Measurements from ENCODE around the gene CPLANE2.
A peak's percentile ranks its signal among the peaks of the same experiment; 100 is the strongest.
"Not testable (repeated sequence)": the region's sequence is repeated elsewhere in the genome, so short reads cannot be mapped to it uniquely, and the experiment has no call there.

The CPLANE2 gene

DNA sequence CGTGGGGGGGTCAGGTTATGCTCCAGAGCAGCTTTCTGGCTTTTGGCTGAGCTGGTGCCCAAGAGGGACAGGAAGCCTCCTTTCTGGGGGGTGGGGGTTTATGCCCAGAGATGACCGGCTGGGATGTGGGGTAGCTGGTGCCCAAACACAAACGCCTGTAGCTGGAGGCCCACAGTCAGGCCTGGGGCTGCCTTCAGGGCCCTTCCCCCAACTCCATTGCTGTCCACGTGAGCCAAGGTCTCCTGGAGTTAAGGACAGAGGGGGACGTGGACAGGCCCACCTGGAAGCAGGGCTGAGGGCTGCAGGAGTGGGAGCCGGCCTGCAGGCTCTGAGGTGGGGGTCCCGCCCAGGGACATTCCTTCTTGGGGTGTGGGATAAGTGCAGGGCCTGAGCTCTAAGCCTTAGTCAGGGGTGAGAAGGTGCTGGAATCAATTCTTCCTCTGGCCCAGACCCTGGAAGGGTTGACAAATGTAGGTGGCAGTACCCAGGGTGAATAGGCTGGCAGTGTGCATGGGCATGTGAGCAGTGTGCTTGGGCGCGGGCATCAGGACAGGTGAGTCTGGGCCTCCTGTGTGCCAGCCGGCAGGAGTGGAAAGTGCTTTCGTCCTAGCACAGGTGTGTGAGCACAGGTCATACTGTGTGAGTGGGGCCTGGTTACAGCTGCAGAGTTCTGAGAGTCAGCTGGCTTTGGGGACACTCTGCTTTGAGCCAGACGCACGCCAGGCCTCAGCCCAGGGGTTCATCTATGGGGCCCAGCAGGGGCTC lies 6.8 kb downstream of the CPLANE2 start:
- DNase-seq (ENCODE audit: low read depth), result no peak

DNA sequence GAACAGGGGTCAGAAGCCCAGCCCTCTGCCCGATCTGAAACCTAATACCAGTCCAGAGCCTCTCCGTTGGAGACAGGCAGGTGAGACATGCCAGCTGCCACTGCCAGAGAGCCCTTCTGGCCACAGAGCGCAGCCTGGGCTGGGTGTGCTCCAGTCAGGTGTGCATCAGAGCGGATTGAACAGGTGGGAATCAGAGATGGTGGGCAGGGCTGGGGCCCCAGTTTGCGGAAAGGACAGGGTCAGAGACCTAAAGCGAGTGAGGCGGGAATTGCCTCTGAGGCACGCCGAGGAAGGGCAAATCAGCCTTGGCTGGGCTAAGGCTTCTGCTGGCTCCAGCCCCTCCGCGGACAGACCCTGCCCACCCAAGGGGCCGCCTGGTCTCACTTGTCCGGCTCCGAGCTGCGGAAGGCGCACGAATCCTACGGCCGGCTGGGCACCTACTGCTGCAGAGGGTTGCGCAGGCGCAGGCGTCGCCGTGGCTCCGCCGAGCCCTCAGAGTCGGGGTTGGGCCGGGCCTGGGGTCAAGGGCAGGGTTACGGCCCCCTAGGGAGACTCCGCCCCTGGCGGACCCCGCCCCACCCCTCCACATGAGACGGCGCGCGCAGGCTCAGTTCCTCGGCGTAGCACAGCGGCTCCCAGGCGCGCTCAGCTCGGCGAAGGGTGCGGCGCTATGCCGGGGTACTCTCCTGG lies 10.3 kb downstream of the CPLANE2 start:
- no peak for DNase-seq (ENCODE audit: low read depth)

DNA sequence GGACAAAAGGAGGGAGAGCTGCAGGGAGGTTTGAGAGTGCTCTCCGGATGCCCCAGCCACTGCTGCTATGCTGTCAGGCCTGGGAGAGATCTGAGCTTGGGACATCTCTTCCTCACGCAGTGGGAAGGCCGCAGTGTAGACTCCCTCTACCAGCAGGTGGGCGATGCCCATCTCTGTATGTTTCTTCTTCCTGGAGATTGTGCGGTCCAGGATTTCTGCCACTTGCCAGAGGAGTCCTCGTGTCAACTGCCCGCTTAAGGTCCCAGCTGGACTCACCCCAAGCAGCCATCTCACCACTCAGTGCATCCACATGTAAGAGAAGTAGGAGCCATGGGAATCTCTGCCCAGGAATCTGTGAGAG lies 10.9 kb downstream of the CPLANE2 start:
- no peak for DNase-seq (ENCODE audit: low read depth)

DNA sequence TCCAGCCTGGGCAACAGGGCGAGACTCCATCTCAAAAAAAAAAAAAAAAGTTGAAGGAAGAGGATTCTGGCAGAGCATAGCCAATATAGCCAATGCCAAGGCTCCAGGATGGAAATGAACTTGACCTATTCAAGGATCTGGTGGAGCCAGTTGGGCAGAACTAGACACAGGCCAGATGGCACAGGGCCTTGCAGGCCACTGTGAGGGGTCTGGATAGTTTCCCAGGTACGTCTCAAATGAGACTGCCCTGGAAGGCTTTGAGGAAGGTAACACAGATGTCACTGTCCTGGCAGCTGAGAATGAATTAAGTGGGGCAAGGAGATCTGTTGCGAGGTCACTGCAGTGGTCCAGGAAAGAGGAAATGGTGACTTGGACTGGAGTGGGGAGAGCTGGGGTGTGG lies 12.5 kb downstream of the CPLANE2 start:
- no peak for DNase-seq (ENCODE audit: low read depth)

DNA sequence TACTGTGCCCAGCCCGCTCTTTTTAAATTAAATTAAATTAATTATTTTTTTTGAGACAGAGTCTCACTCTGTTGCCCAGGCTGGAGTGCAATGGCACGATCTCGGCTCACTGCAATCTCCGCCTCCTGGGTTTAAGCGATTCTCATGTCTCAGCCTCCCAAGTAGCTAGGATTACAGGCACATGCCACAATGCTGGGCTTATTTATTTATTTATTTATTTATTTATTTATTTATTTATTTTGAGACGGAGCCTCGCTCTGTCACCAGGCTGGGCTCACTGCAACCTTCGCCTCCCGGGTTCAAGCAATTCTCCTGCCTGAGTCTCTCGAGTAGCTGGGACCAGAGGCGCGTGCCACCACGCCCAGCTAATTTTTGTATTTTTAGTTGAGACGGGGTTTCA lies 14.3 kb downstream of the CPLANE2 start:
- DNase-seq (ENCODE audit: low read depth), result not testable (repeated sequence)

DNA sequence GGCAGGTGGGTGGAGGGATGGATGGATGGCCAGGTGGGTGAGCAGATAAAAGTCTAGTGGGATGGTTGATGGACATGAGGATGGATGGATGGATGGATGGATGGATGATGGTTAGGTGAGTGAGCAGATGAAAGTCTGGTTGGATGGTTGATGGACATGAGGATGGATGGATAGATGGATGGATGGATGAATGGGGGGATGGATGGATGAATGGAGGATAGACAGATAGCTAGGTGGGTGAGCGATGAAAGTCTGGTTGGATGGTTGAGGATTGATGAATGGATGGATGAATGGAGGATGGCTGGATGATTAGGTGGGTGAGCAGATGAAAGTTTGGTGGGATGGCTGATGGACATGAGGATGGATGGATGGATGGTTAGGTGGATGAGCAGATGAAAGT lies 15.5 kb downstream of the CPLANE2 start:
- DNase-seq (ENCODE audit: low read depth), result no peak

DNA sequence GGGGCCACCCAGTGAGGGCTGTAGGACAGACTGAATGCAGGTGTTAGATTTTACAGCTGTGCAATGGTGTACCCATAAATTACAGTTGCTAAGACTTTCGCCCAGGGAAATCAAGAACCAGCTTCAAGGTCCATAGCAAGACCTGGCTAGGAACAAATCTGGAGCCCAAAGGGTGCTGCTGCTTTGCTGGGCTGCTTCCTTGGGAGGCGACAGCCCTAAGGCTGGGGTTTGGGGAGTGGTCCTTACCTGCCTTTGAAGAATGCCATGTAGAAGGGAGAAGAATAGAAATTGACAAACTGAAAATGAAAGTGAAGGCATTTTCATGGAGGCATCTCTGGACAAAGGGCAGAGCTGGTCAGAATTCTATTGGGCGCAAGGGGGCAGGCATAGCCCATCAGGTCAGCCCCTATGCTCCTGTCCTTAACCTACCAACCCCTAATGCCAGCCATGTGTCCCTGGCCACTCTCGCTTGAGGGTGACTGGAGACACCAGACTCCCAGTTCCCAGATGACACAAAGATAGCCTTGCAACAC lies 16.9 kb downstream of the CPLANE2 start:
- DNase-seq (ENCODE audit: low read depth), result no peak

DNA sequence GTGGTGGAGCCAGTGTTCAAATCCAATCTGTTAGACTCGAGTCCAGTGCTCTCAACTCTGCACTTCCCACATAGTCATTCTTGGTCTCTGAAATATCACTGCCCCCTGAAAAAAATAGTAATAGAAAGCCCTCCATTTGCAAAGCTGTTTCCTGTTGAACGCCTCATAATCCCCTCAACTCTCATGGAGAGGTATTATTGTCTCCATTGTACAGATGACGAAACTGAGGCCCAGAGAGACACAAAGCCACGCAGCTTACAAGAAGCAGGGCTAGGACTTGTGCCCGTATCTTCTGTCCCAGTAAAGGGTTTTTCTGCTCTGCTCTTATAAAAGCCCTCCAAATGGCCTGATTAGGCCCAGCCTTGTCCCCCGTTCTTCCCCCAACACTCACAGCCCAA lies 18.3 kb downstream of the CPLANE2 start:
- no peak for DNase-seq (ENCODE audit: low read depth)

DNA sequence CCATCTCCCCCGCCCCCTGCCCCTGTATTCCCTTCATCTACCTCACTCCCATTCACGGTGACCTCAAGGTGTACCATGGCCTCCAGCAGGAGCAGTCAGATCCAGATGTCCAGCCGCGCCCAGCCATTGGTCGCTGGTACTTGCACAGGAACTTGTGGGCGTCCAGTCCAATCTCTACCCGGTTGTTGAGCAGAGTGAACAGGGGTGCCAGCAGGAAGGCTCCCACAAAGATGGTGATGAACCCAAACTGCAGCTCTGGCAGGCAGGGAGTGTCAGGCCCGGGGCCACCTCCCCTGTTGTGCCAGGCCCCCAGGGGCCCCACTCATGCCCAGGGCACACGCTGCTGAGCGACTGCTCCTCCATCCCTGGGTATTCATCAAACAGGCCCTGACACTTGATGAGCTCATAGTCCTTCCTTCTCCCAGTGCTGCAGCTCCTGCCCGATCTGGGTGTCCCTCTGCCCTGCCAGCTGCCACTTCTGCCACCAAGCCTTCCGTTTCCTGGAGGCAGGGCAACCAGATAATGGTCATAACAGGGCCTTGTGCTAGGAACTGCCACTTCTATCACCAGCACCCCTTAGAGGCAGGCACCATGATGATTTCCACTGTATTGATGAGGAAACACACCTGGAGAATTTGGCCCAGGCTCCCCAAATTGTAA lies 18.8 kb downstream of the CPLANE2 start:
- DNase-seq (ENCODE audit: low read depth), result no peak

DNA sequence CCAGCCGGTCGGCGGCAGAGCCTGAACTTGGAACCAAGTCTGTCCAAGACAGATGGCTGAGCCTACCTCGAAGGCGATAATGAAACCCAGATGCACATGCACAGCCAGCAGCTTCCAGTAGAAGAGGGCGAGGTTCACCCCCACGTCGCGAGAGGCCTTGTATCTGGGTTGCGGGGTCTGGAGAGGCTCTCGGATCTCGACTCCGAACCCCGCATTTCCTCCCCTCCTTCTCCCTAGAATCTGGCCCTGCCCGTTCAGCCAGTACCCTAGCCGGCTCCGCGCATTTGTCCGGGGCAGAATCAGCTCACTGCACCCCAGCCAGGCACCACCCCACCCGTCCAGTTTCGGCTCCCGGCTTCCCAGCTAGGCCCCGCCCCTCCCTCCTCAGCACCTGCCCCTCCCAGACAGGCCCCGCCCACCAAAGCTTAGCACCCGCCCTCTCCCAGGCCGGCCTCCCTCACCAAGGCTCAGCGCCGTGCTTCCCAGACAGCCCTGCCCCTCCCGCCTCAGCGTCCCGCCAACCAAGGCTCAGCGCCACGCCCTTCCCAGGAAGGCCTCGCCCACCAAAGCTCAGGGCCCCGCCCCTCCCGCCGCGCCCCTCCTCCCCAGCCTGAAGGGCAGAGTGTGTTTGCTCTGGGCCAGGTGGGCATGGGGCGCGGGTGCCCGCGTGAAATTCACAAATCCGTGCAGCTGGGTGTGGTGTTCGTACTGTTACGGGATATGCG lies 19.8 kb downstream of the CPLANE2 start:
- DNase-seq (ENCODE audit: low read depth), result peak; percentile 81

DNA sequence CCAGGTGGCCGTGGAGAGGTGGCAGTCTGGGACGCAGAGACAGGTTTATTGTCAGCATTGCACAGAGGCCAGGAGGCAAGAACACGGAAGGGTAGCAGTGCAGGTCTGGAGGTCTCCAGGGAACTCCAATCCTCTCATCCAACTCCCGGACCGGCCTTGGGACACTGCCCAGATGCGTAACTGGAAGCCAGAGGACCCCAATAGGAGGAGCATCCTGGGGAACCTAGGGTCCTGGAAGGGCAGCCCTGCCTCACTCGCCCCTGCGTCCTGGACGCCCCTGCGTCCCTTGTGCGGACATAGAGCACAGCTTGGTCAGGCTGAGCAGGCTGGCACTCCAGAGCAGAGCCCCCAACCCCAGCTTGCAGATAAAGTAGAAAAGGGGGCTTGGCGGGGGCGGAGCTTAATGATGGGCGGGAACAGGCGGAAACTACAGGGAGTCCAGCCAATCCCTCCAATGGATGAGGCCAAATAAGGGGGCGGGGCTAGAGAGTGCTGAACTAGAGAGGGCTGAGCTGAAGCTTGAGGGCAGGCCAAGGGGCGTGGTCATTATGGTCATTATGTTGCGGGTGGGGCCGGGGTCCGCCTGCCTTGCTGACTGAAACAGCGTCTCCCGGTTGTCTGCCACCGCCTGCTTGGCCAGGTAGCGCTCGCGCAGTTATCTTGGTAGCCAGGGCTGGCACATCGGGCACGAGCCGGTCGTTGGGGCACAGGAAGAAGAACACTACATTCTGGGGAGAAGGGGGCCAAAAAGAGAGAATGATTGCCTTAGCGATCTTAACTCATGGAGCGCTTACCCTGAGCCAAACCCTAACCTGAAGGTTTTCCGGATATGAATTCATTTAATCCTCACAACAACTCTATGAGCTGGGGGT lies 20.9 kb downstream of the CPLANE2 start:
- DNase-seq (ENCODE audit: low read depth), result no peak

DNA sequence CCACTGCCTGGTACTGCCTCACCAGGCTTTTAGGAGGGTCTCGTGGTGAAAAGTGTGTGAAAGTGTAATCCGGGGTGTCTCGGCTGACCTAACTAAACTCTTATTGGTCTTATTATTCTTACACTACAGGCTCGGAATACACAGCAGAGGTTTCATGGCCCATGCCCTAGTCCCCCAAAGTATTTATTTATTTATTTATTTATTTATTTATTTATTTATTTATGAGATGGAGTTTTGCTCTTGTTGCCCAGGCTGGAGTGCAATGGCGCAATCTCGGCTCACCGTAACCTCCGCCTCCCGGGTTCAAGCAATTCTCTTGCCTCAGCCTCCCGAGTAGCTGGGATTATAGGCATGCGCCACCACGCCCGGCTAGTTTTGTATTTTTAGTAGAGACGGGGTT lies 21.7 kb downstream of the CPLANE2 start:
- not testable (repeated sequence) for DNase-seq (ENCODE audit: low read depth)

DNA sequence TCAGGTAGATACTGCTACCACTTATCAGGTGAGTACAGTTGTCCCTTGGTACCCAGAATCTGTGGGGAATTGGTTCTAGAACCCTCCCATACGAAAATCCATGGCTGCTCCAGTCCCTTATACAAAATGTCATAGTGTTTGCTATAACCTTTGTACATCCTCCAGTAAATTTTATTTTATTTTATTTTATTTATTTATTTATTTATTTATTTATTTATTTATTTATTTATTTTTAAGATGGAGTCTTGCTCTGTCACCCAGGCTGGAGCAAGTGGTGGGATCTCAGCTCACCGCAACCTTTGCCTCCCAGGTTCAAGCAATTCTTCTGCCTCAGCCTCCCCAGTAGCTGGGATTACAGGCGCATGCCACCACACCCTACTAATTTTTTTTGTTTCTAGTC lies 23.4 kb downstream of the CPLANE2 start:
- not testable (repeated sequence) for DNase-seq (ENCODE audit: low read depth)

DNA sequence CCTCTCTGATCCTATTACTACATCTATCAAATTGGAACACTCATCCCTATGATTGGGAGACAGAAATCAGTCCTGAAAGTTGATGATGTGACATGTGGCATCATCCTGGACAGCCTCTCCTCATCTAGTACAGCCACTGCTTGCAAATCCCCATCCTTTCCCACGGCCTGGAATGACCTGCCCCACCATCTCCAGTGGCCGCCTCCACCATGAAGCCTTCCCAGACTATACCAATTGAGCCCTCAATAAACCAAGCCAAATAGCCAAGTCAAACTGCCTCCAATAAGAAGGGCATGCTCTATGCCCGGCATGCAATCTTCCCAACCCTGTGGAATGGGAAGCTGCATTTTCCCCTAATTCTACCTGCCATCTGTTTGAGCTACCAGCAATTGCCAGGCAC lies 24.0 kb downstream of the CPLANE2 start:
- DNase-seq (ENCODE audit: low read depth), result no peak

DNA sequence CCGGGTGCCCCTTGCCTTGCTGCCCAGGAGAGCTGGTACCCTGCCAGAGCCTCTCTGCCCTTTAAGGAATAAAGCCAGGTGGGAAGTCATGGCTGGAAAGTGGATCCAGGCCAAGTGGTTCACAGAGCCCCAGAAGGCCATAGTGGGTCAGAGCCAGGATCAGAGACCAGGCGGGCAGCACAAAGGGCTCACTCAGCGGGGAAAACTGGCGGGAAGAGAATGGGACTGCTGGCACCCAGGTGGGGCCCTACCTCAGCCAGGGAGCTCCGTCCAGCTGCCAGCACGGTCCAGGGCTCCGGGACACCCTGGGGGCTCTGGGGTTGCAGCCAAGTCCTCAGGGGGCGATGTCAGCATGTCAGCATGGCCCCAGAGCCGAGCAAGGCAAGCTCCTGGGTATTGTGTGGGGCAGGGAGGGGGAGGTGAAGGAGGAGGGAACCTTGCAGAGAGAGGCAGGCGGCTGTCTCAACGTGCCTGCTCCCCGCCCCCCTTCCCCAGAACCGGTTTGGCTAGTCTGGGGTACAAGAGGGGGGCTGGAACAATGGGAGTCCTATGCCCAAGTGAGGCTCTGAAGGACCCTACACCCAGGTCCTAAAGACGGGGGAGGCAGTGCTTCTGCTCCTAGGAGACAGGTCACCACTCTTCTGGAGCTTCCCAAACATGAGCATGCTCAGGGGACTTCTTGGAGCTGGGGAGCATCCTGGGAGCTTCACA lies 24.6 kb downstream of the CPLANE2 start, which contains the start of gene ARHGEF19:
Gene ARHGEF19, minus strand, starts transcription at position 402 of the 711 bp plus-strand sequence. CDS start 3,598 bp downstream, outside the sequence.
- no peak for DNase-seq (ENCODE audit: low read depth)

DNA sequence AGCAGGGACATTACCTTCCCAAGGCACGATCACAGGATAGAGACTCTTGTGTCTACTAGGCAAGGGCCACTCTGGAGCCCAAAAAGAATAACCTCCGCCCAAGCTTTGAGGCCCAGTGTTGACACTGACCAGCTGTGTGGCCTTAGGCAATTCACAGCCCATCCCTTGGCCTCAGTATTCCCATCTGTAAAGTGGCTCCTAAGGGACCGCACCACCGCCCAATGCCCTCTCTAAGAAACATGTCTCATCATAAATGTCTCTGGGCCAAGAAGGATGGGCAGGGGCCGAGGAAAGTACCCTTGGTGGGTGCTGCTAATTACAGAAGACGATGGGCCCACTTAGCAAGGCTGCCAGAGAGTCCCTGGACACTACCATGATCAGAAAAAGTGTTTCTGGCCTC lies 25.2 kb downstream of the CPLANE2 start:
- DNase-seq (ENCODE audit: low read depth), result no peak

DNA sequence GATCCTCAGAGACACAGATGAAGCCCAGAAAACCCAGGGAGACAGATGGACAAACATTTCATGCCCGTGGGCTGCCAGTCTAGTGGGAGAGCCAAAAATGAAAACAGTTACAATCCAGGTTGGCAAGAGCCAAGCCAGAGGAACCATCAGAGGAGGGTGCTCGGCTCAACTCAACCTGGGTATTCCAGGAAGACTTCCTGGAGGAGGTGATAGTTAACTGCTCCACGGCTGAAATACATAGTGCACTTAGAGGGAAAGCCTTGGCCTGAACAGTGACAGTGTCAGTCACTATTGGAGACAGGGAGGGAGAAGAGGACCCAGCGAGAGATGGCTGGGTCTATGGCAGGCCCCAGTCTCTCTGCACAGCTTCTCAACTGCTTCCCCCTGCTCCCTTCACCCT lies 26.4 kb downstream of the CPLANE2 start:
- DNase-seq (ENCODE audit: low read depth), result no peak

DNA sequence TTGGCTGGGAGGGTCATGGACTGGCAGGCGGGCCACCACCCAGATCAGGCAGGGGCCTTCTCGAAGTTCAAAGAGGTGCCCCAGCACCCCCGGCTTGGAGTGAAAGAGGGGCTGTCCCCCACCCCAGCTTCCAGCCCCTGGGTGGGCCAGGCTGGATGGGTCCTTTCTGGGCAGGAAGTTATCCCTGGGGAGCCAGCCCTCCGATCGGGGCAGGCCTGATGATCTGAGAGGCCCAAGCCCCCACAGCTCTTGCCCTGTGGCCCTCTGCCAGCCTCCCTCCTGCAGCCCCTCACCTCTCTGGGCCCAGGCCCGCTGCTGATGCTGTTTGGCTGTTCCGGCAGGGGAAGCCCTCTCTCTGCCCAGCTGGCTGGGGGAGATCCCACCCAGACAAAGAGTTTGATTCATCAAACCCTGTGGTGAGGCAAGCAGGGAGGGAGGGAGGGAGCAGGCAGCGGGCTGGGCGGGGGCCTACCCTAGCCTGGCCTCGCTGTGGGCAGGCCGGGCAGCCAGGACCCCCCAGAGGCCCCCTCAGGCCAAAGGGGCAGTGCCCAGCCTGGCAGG lies 27.1 kb downstream of the CPLANE2 start:
- DNase-seq (ENCODE audit: low read depth), result no peak

DNA sequence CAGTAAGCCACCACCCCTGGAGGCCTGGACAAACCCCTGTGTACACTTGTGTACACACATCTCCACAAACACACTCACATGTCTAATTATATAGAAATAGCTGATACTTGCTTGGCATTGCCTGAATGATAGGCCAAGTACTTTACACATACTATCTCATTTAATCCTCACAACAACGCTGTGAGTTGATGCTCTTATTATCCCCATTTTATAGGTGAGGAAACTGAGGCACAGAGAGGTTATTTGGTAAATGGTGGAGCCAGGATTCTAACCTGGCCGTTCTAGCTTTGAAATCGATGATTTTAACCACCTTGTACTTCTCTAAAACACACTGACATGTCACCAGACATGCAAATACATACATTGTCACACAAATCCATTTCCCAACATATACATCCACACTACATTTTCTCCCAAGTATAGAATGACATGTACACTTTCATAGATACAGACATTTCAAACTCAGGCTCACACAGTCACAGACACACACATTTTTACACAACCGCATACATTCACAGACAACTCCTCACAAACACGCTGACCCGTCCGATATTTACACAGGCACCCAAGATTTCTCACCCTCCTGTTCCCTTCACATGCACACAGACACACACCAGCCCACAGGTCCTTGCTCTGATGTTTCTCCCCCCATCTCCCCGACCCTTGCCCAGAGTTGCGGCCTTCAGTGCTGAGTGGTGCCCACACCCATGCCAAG lies 27.7 kb downstream of the CPLANE2 start:
- DNase-seq (ENCODE audit: low read depth), result no peak
